H1 (cell line): ENCODE measurements around the gene CBFA2T2. TPM values are rescaled to one million over a fixed set of nuclear protein-coding genes. Genes with fewer than 3 reads are reported as not detected.

Experiments
- CTCF ChIA-PET: fragments of 300-600 bp; sonication (Branson Sonifier 250); formaldehyde crosslinking; loops from one replicate; lab custom pipeline; 2021; ENCODE audit not compliant: partially characterized antibody; lab: Charles Lee
- POLR2A ChIA-PET: fragments of 300-600 bp; sonication (Branson Sonifier 250); formaldehyde crosslinking; loops from one replicate; lab custom pipeline; 2021; ENCODE audit warnings: inconsistent platforms; ENCODE audit not compliant: partially characterized antibody; lab: Charles Lee
- DNase-seq, 2 experiments: peaks; one replicate each; pipeline versions ENCODE4 v3.0.0 to v3.0.0-alpha.2; 2010 to 2022; ENCODE audit warnings: low spot score in 2 of 2, low read depth in 1 of 2, mixed read lengths in 1 of 2
- FAIRE-seq: peaks from 2 replicates; lab custom pipeline; 2011; peaks lifted over from hg19 to GRCh38; lab: Jason Lieb, UNC
- H2AFZ ChIP-seq: 2 replicates; pipeline ENCODE4 v1.8.1; 2012; ENCODE audit warnings: low read length, inconsistent platforms
- H2AK5ac ChIP-seq: 2 replicates; pipeline ENCODE4 v1.6.1; 2013; ENCODE audit warnings: low read depth, low read length
- H2BK120ac ChIP-seq: replicated peaks from 2 replicates; pipeline ENCODE3; 2013; ENCODE audit warnings: low read depth, low read length, inconsistent platforms
- H2BK12ac ChIP-seq: 2 replicates; pipeline ENCODE4 v1.6.1; 2013; ENCODE audit warnings: low read depth, low read length
- H2BK15ac ChIP-seq: 2 replicates; pipeline ENCODE4 v1.6.1; 2013; ENCODE audit warnings: low read length
- H2BK20ac ChIP-seq: 2 replicates; pipeline ENCODE4 v1.6.1; 2013; ENCODE audit warnings: low read length
- H2BK5ac ChIP-seq: 2 replicates; pipeline ENCODE4 v1.6.1; 2013; ENCODE audit warnings: low read depth, low read length
- H3K14ac ChIP-seq: 2 replicates; pipeline ENCODE4 v1.6.1; 2013; ENCODE audit warnings: inconsistent platforms; ENCODE audit not compliant: insufficient read length
- H3K18ac ChIP-seq: 2 replicates; pipeline ENCODE4 v1.6.1; 2013; ENCODE audit warnings: low read length; ENCODE audit errors: extremely low read depth
- H3K23ac ChIP-seq: 2 replicates; pipeline ENCODE4 v1.6.1; 2013; ENCODE audit warnings: inconsistent platforms; ENCODE audit not compliant: insufficient read length
- H3K23me2 ChIP-seq: 2 replicates; pipeline ENCODE4 v1.6.1; 2013; ENCODE audit warnings: low read depth, low read length
- H3K27ac ChIP-seq: 2 replicates; pipeline ENCODE4 v1.6.1; 2011; ENCODE audit warnings: low read depth, low read length, inconsistent platforms
- H3K27me3 ChIP-seq, 4 experiments: replicated peaks in 1 of 4; 1 replicate in 1 of 4; 2 replicates in 3 of 4; pipeline versions ENCODE4 v1.6.1 to v1.8.1; 2011 to 2013; ENCODE audit warnings: low read length in 3 of 4, mild to moderate bottlenecking in 3 of 4, inconsistent platforms in 2 of 4, mixed read lengths in 2 of 4, moderate library complexity in 1 of 4; ENCODE audit not compliant: control insufficient read depth in 3 of 4, insufficient read depth in 3 of 4; ENCODE audit errors: extremely low read depth in 1 of 4
- H3K36me3 ChIP-seq, 4 experiments: 2 replicates each; pipeline versions ENCODE4 v1.6.1 to v1.8.1; 2011 to 2013; ENCODE audit warnings: mild to moderate bottlenecking in 4 of 4, low read length in 3 of 4, moderate library complexity in 2 of 4, control low read depth in 1 of 4, inconsistent platforms in 1 of 4; ENCODE audit not compliant: insufficient read depth in 4 of 4, control insufficient read depth in 2 of 4
- H3K4ac ChIP-seq: replicated peaks from 2 replicates; pipeline ENCODE3; 2013; ENCODE audit warnings: low read length, low read depth, mixed read lengths, inconsistent platforms; ENCODE audit not compliant: insufficient read length
- H3K4me1 ChIP-seq, 4 experiments: replicated peaks in 1 of 4; 1 replicate in 1 of 4; 2 replicates in 3 of 4; pipeline versions ENCODE4 v1.6.1 to v1.8.1; 2011 to 2013; ENCODE audit warnings: low read length in 3 of 4, inconsistent platforms in 2 of 4, mixed read lengths in 1 of 4; ENCODE audit not compliant: insufficient read depth in 4 of 4, control insufficient read depth in 3 of 4
- H3K4me2 ChIP-seq, 2 experiments: 2 replicates each; pipeline versions ENCODE4 v1.6.1 to v1.8.1; 2011 to 2013; ENCODE audit warnings: low read depth in 2 of 2, low read length in 2 of 2, control low read depth in 1 of 2, inconsistent platforms in 1 of 2, mild to moderate bottlenecking in 1 of 2; ENCODE audit not compliant: insufficient read depth in 1 of 2
- H3K4me3 ChIP-seq, 4 experiments: fragments of 200-600, 300-600 bp in 1 of 4; sonication (generic), shearing (Covaris generic), sonication (Bioruptor Twin) in 1 of 4; 2 replicates each; pipeline versions ENCODE4 v1.5.1 to v1.8.1; 2011 to 2016; ENCODE audit warnings: low read length in 4 of 4, low read depth in 3 of 4, control low read depth in 2 of 4, inconsistent platforms in 2 of 4, mild to moderate bottlenecking in 2 of 4, mixed read lengths in 1 of 4, moderate library complexity in 1 of 4; ENCODE audit not compliant: insufficient read depth in 2 of 4; ENCODE audit errors: extremely low read depth in 1 of 4
- H3K56ac ChIP-seq: replicated peaks from 2 replicates; pipeline ENCODE3; 2013; ENCODE audit warnings: low read depth, mild to moderate bottlenecking, mixed read lengths, low read length, inconsistent platforms; ENCODE audit not compliant: insufficient read length
- H3K79me1 ChIP-seq: 2 replicates; pipeline ENCODE4 v1.6.1; 2013; ENCODE audit warnings: low read depth, low read length, control low read depth
- H3K79me2 ChIP-seq, 2 experiments: 2 replicates each; pipeline versions ENCODE4 v1.6.1 to v1.8.1; 2012 to 2013; ENCODE audit warnings: low read length in 2 of 2, mild to moderate bottlenecking in 2 of 2, inconsistent platforms in 1 of 2; ENCODE audit not compliant: insufficient read depth in 2 of 2, control insufficient read depth in 1 of 2
- H3K9ac ChIP-seq, 4 experiments: replicated peaks in 1 of 4; 1 replicate in 1 of 4; 2 replicates in 3 of 4; pipeline versions ENCODE4 v1.6.1 to v1.8.1; 2011 to 2013; ENCODE audit warnings: low read depth in 3 of 4, low read length in 3 of 4, control low read depth in 2 of 4, mild to moderate bottlenecking in 2 of 4, moderate library complexity in 2 of 4, inconsistent platforms in 1 of 4; ENCODE audit errors: extremely low read depth in 1 of 4
- H3K9me3 ChIP-seq, 2 experiments: 2 replicates each; pipeline versions ENCODE4 v1.6.1 to v1.8.1; 2012 to 2013; ENCODE audit warnings: mild to moderate bottlenecking in 2 of 2, moderate library complexity in 2 of 2, control low read depth in 1 of 2, inconsistent platforms in 1 of 2, low read depth in 1 of 2, low read length in 1 of 2, mixed read lengths in 1 of 2; ENCODE audit not compliant: insufficient read depth in 2 of 2
- H4K20me1 ChIP-seq, 2 experiments: replicated peaks in 1 of 2; 2 replicates each; pipeline versions ENCODE3 to v1.8.1; 2011 to 2013; ENCODE audit warnings: inconsistent platforms in 2 of 2, low read length in 2 of 2, mild to moderate bottlenecking in 1 of 2; ENCODE audit not compliant: insufficient read depth in 2 of 2, control insufficient read depth in 1 of 2
- H4K5ac ChIP-seq: 2 replicates; pipeline ENCODE4 v1.6.1; 2013; ENCODE audit warnings: low read length, low read depth, mixed read lengths, inconsistent platforms; ENCODE audit not compliant: insufficient read length
- H4K8ac ChIP-seq: 2 replicates; pipeline ENCODE4 v1.8.0; 2013; ENCODE audit warnings: mild to moderate bottlenecking, moderate library complexity, low read length, inconsistent platforms; ENCODE audit not compliant: insufficient read depth; ENCODE audit errors: extremely low read depth
- H4K91ac ChIP-seq: replicated peaks from 2 replicates; pipeline ENCODE3; 2013; ENCODE audit warnings: low read length, mixed read lengths, inconsistent platforms; ENCODE audit not compliant: insufficient read length
- MAFK ChIP-seq: IDR thresholded peaks from 2 replicates; pipeline ENCODE4 v1.6.1; 2012; ENCODE audit warnings: low read depth, mild to moderate bottlenecking, improper control_type of control experiment, low read length
- WGBS, 2 experiments: shearing (Covaris generic) in 1 of 2; methylation state at CpG; one replicate each; pipeline versions ENCODE4 v1.1.6 to v1.1.7; 2013 to 2015; ENCODE audit warnings: low lambda C conversion rate in 2 of 2, mixed read lengths in 2 of 2, inconsistent platforms in 1 of 2, low coverage in 1 of 2, missing lambda C conversion rate in 1 of 2; ENCODE audit not compliant: insufficient replicate concordance in 2 of 2, insufficient coverage in 1 of 2, insufficient read length in 1 of 2; ENCODE audit errors: extremely low coverage in 1 of 2, missing lambda C conversion rate in 1 of 2; 5-methylcytosine and 5-hydroxymethylcytosine counted together
- polyA plus RNA-seq, 7 experiments: library from polyadenylated mRNA; depleted of rRNA in 3 of 7; stranded (reverse) in 5 of 7; unstranded in 2 of 7; fragments of >200 nt in 5 of 7; fragments of 200-250 nt in 2 of 7; gene quantifications; 1 replicate in 5 of 7; 2 replicates in 1 of 7; 4 replicates in 1 of 7; pipeline versions ENCODE4 v1.2.1 to v1.2.3, GENCODE V29; 2011 to 2013; ENCODE audit warnings: missing spikeins in 2 of 7, mixed read lengths in 2 of 7
- total RNA-seq: library from RNA; stranded (reverse); fragmentation: NEBNext Ultra II Directional; extraction: Animal tissue kit (Norgen Biotek cat#: 25700); gene quantifications from 2 replicates; pipeline ENCODE4 v1.2.1, GENCODE V29; 2021
- TF ChIP-seq, protein P1 (sequence below), 3 experiments: IDR thresholded peaks; 1 replicate in 2 of 3; 2 replicates in 1 of 3; pipeline versions ENCODE4 v1.5.1 to v1.6.1; 2011; ENCODE audit warnings: low read length in 3 of 3, mild to moderate bottlenecking in 3 of 3, inconsistent platforms in 2 of 3, low read depth in 1 of 3, moderate library complexity in 1 of 3; ENCODE audit not compliant: insufficient read depth in 1 of 3; ENCODE audit errors: control extremely low read depth in 1 of 3

Gene CBFA2T2
- total and polyA plus RNA-seq, 2 of the 8 experiments (the other 6 are each of a cell fraction or from before 2014, with no cell fraction given) = 11.6 to 12.9 TPM

DNA sequence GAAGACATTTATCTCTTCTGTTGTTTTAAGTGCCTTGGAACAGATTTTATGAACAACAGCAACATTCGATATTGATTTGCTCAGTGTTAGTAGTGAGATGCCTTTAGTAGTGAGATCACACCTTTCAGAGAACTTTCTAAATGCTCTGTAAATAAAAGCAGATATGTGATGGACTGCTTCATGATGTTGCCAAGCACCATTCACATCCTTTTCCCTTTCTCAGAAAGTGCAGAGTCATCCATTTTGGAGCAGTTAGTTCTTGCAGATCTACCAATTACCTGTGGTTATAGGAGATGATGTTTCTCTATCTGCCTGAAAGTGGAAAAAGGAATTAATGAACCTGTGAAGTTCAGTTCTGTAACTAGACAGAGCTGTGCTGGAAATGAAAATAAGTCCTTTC lies 27.0 kb downstream of the CBFA2T2 start:
- Histone ChIP-seq H4K8ac (no peak overlapping the region), H3K79me2 (no peaks in the 10 kb centered on the region; a peak in 1 of 4 replicates), H3K56ac (peak overlapping the region; percentile 12), H2BK120ac (no peak overlapping the region), H3K4me2 (no peak overlapping the region), H3K14ac (no peak overlapping the region), H3K27ac (no peak overlapping the region), H3K23ac (no peak overlapping the region), H2AK5ac (no peak overlapping the region), H2BK5ac (no peak overlapping the region), H3K4me3 (no peak overlapping the region), H3K27me3 (no peaks in the 10 kb centered on the region), H3K4me1 (0 out of 7 replicates have a peak, but pooled peaks cover 0 to 2% (median 0%) of the 10 kb centered on the region in 4 experiments), H2BK15ac (no peak overlapping the region), H4K5ac (no peak overlapping the region), H3K4ac (no peak overlapping the region), H3K79me1 (peaks cover 1% of the 10 kb centered on the region; the same call in 1 of the 2 replicates), H2BK12ac (no peak overlapping the region), H3K9ac (no peak overlapping the region), H3K23me2 (peaks cover 2% of the 10 kb centered on the region; the same call in 1 of the 2 replicates), H2BK20ac (no peak overlapping the region), H3K18ac (no peak overlapping the region), H3K9me3 (no peaks in the 10 kb centered on the region), H4K20me1 (peaks cover 0 to 3% of the 10 kb centered on the region in 2 experiments), H3K36me3 (no peaks in the 10 kb centered on the region), H4K91ac (no peak overlapping the region), H2AFZ (no peak overlapping the region)
- CTCF ChIA-PET = interaction anchor here (0.7 to 4.5 kb wide), 6 partner anchors 9 to 180 kb away, joined by 3 to 16 read pairs (median 4); no protein-coding TSS in a partner anchor
- no peak for FAIRE-seq
- 76% methylated on average over 1 of the region's 1 CpG; no CpG with 5 or more reads in 1 of the 2 experiments for WGBS, 2 experiments
- TF ChIP-seq MAFK = peak; percentile 67
- TF ChIP-seq, protein P1, sequence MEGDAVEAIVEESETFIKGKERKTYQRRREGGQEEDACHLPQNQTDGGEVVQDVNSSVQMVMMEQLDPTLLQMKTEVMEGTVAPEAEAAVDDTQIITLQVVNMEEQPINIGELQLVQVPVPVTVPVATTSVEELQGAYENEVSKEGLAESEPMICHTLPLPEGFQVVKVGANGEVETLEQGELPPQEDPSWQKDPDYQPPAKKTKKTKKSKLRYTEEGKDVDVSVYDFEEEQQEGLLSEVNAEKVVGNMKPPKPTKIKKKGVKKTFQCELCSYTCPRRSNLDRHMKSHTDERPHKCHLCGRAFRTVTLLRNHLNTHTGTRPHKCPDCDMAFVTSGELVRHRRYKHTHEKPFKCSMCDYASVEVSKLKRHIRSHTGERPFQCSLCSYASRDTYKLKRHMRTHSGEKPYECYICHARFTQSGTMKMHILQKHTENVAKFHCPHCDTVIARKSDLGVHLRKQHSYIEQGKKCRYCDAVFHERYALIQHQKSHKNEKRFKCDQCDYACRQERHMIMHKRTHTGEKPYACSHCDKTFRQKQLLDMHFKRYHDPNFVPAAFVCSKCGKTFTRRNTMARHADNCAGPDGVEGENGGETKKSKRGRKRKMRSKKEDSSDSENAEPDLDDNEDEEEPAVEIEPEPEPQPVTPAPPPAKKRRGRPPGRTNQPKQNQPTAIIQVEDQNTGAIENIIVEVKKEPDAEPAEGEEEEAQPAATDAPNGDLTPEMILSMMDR (IDR thresholded peaks at IDR 0.05; ENCODE audit: control extremely low read depth in 1 of 3, insufficient read depth in 1 of 3, low read depth in 1 of 3, low read length in 3 of 3) = no peak
- POLR2A ChIA-PET = interaction anchor here (1.0 to 1.1 kb wide), 2 partner anchors 13 to 16 kb away, joined by 3 read pairs; no protein-coding TSS in a partner anchor
- no peak for DNase-seq
